Neural progenitor cell (in vitro differentiated cells): Measurements from ENCODE around the gene GAS6.

Experiments used
- CTCF ChIP-seq: fragments of 200-600 bp; sonication (generic); IDR thresholded peaks from 2 replicates; pipeline ENCODE4 v1.5.1; 2017; ENCODE audit warnings: antibody characterized with exemption, mild to moderate bottlenecking
- EZH2phosphoT487 ChIP-seq: fragments of 200-600 bp; sonication (generic); IDR thresholded peaks from 2 replicates; pipeline ENCODE4 v1.6.1; 2017; ENCODE audit warnings: antibody characterized with exemption

- no peak for TF ChIP-seq CTCF
- TF ChIP-seq EZH2phosphoT487: no peak
Measured at GRCh38 chr13:113800576-113800926, 63.3 kb downstream of the GAS6 start.
